Measurements from ENCODE around the gene CRTC3.
"Not testable (repeated sequence)": the region's sequence is repeated elsewhere in the genome, so short reads cannot be mapped to it uniquely, and the experiment has no call there.

- not testable (repeated sequence) for TF ChIP-seq CTCF, POLR2A (IDR thresholded peaks at IDR 0.05)
Observed at GRCh38 chr15:90510781-90511180, 18.9 kb upstream of the CRTC3 start.
